ENCODE measurements around the gene MARK1. TPM values are rescaled to one million over a fixed set of nuclear protein-coding genes. Genes with fewer than 3 reads are reported as not detected.

The MARK1 gene
- total RNA-seq, 1 experiment from 2014 or later = 17.8 TPM

GRCh38 chr1:220500372-220500771 lies 27.6 kb upstream of the MARK1 start:
- Histone ChIP-seq H4K91ac (ENCODE audit: insufficient read length, low read depth, low read length) (no peak overlapping the region), H3K9ac (ENCODE audit: extremely low read depth, insufficient read length, low read length) (no peak overlapping the region), H2BK20ac (ENCODE audit: low read depth, low read length, poor library complexity, severe bottlenecking) (no peak overlapping the region), H2BK120ac (ENCODE audit: low read depth, low read length, poor library complexity, severe bottlenecking) (no peak overlapping the region), H4K5ac (ENCODE audit: insufficient read length, low read depth, low read length) (no peak overlapping the region), H3K79me1 (ENCODE audit: insufficient read depth, low read depth, low read length, poor library complexity, severe bottlenecking) (no peaks in the 10 kb centered on the region), H3K9me3 (ENCODE audit: control insufficient read depth, low read depth, low read length) (no peaks in the 10 kb centered on the region), H3K14ac (ENCODE audit: insufficient read depth, low read length) (no peak overlapping the region), H4K8ac (replicated peaks; ENCODE audit: insufficient read length, low read depth, low read length) (no peak overlapping the region), H2BK12ac (ENCODE audit: insufficient read length, low read depth, low read length) (no peak overlapping the region), H3K27ac (ENCODE audit: insufficient read length, low read depth, low read length) (no peak overlapping the region), H3K56ac (ENCODE audit: insufficient read length, low read depth, low read length) (no peak overlapping the region), H3K27me3 (ENCODE audit: insufficient read depth, low read length) (no peaks in the 10 kb centered on the region), H3K79me2 (ENCODE audit: insufficient read depth, low read length) (no peaks in the 10 kb centered on the region), H2BK15ac (ENCODE audit: low read depth, low read length) (no peak overlapping the region), H3K18ac (ENCODE audit: insufficient read length, low read depth, low read length) (no peak overlapping the region), H2AK5ac (ENCODE audit: insufficient read length, low read length) (no peak overlapping the region), H3K4me1 (ENCODE audit: insufficient read depth, low read length) (no peaks in the 10 kb centered on the region), H3K23ac (ENCODE audit: insufficient read length, low read depth, low read length) (no peak overlapping the region), H3K4me2 (ENCODE audit: insufficient read depth, insufficient read length, low read length) (no peak overlapping the region), H3T11ph (ENCODE audit: low read length) (no peak overlapping the region), H4K20me1 (ENCODE audit: control insufficient read depth, insufficient read depth, insufficient read length) (no peaks in the 10 kb centered on the region), H2BK5ac (ENCODE audit: insufficient read length, low read length) (no peak overlapping the region), H2AFZ (ENCODE audit: low read length) (no peak overlapping the region), H3K4ac (ENCODE audit: low read depth, low read length) (no peak overlapping the region), H3K23me2 (ENCODE audit: insufficient read length, low read depth, low read length, poor library complexity, severe bottlenecking) (no peaks in the 10 kb centered on the region)
- DNase-seq = no peak
- no peak for TF ChIP-seq CTCF (conservative IDR thresholded peaks at IDR 0.05)
- no peaks in the 10 kb centered on the region for H3K9me3 Mint-ChIP-seq
- no peak overlapping the region for H3K27ac Mint-ChIP-seq
- no peaks in the 10 kb centered on the region for H3K36me3 Mint-ChIP-seq (ENCODE audit: insufficient read depth in 1 of 3, low read depth in 3 of 3)
- no peaks in the 10 kb centered on the region for H3K4me1 Mint-ChIP-seq
- H3K27me3 Mint-ChIP-seq (ENCODE audit: low read depth) = no peaks in the 10 kb centered on the region
- no CpG with 5 or more reads among the region's 1 CpG for WGBS (ENCODE audit: extremely low coverage, insufficient read length, low lambda C conversion rate)
- no peak overlapping the region for H3K4me3 Mint-ChIP-seq
